H1 (cell line): Measurements from ENCODE around the gene DNER. TPM values are rescaled to one million over a fixed set of nuclear protein-coding genes. Genes with fewer than 3 reads are reported as not detected.

Experiments used
- JUN ChIP-seq: IDR thresholded peaks from 2 replicates; pipeline ENCODE4 v1.6.1; 2011; ENCODE audit warnings: low read depth, mild to moderate bottlenecking, improper control_type of control experiment, low read length
- SP4 ChIP-seq: IDR thresholded peaks from 2 replicates; pipeline ENCODE4 v1.6.1; 2012; ENCODE audit warnings: low read length, inconsistent platforms
- TAF1 ChIP-seq: IDR thresholded peaks from 2 replicates; pipeline ENCODE4 v1.6.1; 2011; ENCODE audit warnings: mild to moderate bottlenecking, low read depth, low read length
- TEAD4 ChIP-seq: IDR thresholded peaks from 2 replicates; pipeline ENCODE4 v1.6.1; 2012; ENCODE audit warnings: low read depth, low read length, inconsistent platforms, mixed read lengths
- polyA plus RNA-seq, 7 experiments: library from polyadenylated mRNA; depleted of rRNA in 3 of 7; stranded (reverse) in 5 of 7; unstranded in 2 of 7; fragments of >200 nt in 5 of 7; fragments of 200-250 nt in 2 of 7; gene quantifications; 1 replicate in 5 of 7; 2 replicates in 1 of 7; 4 replicates in 1 of 7; pipeline versions ENCODE4 v1.2.1 to v1.2.3, GENCODE V29; 2011 to 2013; ENCODE audit warnings: missing spikeins in 2 of 7, mixed read lengths in 2 of 7
- total RNA-seq: library from RNA; stranded (reverse); fragmentation: NEBNext Ultra II Directional; extraction: Animal tissue kit (Norgen Biotek cat#: 25700); gene quantifications from 2 replicates; pipeline ENCODE4 v1.2.1, GENCODE V29; 2021
- TF ChIP-seq, protein P1 (sequence below): fragments of 300-600 bp; sonication (generic); IDR thresholded peaks from 2 replicates; pipeline ENCODE4 v1.7.1; 2012; ENCODE audit warnings: low read length, moderate library complexity, mild to moderate bottlenecking, inconsistent platforms; ENCODE audit not compliant: insufficient replicate concordance

DNER gene
- total and polyA plus RNA-seq, 2 of the 8 experiments (the other 6 are each of a cell fraction or from before 2014, with no cell fraction given): 6.8 to 16.3 TPM

- TF ChIP-seq, protein P1, sequence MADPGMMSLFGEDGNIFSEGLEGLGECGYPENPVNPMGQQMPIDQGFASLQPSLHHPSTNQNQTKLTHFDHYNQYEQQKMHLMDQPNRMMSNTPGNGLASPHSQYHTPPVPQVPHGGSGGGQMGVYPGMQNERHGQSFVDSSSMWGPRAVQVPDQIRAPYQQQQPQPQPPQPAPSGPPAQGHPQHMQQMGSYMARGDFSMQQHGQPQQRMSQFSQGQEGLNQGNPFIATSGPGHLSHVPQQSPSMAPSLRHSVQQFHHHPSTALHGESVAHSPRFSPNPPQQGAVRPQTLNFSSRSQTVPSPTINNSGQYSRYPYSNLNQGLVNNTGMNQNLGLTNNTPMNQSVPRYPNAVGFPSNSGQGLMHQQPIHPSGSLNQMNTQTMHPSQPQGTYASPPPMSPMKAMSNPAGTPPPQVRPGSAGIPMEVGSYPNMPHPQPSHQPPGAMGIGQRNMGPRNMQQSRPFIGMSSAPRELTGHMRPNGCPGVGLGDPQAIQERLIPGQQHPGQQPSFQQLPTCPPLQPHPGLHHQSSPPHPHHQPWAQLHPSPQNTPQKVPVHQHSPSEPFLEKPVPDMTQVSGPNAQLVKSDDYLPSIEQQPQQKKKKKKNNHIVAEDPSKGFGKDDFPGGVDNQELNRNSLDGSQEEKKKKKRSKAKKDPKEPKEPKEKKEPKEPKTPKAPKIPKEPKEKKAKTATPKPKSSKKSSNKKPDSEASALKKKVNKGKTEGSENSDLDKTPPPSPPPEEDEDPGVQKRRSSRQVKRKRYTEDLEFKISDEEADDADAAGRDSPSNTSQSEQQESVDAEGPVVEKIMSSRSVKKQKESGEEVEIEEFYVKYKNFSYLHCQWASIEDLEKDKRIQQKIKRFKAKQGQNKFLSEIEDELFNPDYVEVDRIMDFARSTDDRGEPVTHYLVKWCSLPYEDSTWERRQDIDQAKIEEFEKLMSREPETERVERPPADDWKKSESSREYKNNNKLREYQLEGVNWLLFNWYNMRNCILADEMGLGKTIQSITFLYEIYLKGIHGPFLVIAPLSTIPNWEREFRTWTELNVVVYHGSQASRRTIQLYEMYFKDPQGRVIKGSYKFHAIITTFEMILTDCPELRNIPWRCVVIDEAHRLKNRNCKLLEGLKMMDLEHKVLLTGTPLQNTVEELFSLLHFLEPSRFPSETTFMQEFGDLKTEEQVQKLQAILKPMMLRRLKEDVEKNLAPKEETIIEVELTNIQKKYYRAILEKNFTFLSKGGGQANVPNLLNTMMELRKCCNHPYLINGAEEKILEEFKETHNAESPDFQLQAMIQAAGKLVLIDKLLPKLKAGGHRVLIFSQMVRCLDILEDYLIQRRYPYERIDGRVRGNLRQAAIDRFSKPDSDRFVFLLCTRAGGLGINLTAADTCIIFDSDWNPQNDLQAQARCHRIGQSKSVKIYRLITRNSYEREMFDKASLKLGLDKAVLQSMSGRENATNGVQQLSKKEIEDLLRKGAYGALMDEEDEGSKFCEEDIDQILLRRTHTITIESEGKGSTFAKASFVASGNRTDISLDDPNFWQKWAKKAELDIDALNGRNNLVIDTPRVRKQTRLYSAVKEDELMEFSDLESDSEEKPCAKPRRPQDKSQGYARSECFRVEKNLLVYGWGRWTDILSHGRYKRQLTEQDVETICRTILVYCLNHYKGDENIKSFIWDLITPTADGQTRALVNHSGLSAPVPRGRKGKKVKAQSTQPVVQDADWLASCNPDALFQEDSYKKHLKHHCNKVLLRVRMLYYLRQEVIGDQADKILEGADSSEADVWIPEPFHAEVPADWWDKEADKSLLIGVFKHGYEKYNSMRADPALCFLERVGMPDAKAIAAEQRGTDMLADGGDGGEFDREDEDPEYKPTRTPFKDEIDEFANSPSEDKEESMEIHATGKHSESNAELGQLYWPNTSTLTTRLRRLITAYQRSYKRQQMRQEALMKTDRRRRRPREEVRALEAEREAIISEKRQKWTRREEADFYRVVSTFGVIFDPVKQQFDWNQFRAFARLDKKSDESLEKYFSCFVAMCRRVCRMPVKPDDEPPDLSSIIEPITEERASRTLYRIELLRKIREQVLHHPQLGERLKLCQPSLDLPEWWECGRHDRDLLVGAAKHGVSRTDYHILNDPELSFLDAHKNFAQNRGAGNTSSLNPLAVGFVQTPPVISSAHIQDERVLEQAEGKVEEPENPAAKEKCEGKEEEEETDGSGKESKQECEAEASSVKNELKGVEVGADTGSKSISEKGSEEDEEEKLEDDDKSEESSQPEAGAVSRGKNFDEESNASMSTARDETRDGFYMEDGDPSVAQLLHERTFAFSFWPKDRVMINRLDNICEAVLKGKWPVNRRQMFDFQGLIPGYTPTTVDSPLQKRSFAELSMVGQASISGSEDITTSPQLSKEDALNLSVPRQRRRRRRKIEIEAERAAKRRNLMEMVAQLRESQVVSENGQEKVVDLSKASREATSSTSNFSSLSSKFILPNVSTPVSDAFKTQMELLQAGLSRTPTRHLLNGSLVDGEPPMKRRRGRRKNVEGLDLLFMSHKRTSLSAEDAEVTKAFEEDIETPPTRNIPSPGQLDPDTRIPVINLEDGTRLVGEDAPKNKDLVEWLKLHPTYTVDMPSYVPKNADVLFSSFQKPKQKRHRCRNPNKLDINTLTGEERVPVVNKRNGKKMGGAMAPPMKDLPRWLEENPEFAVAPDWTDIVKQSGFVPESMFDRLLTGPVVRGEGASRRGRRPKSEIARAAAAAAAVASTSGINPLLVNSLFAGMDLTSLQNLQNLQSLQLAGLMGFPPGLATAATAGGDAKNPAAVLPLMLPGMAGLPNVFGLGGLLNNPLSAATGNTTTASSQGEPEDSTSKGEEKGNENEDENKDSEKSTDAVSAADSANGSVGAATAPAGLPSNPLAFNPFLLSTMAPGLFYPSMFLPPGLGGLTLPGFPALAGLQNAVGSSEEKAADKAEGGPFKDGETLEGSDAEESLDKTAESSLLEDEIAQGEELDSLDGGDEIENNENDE: no peak
- TF ChIP-seq JUN (no peak), SP4 (no peak), TEAD4 (no peak), TAF1 (no peak)
Measured at GRCh38 chr2:229708335-229708734, 6.0 kb downstream of the DNER start (continued).
